GM20000 (cell line): ENCODE results near the gene DHX38.

Experiments used
- DNase-seq: peaks from one replicate; pipeline ENCODE4 v3.0.0; 2012; ENCODE audit warnings: low spot score
- CTCF ChIP-seq: IDR thresholded peaks from 2 replicates; pipeline ENCODE4 v1.5.1; 2012; ENCODE audit warnings: mild to moderate bottlenecking, control low read depth; ENCODE audit errors: extremely low read depth, missing control alignments

The DHX38 gene

GRCh38 chr16:72092832-72093447 is 707 bp upstream of the DHX38 start:
- no peak for TF ChIP-seq CTCF
- DNase-seq: no peak

- DNase-seq: no peak
- TF ChIP-seq CTCF: no peak
Observed at GRCh38 chr16:72094266-72094610, 591 bp downstream of the DHX38 start.

- DNase-seq: no peak
Observed at GRCh38 chr16:72098936-72099335, 5.3 kb downstream of the DHX38 start.

GRCh38 chr16:72099377-72099818 is 5.8 kb downstream of the DHX38 start:
- peak; percentile 68 for DNase-seq
- TF ChIP-seq CTCF: peak; percentile 33

More at GRCh38 chr16:72098936-72099335, 5.3 kb downstream of the DHX38 start:
- TF ChIP-seq CTCF: no peak

GRCh38 chr16:72101195-72101594 is 7.5 kb downstream of the DHX38 start:
- no peak for DNase-seq
- TF ChIP-seq CTCF: no peak

- no peak for TF ChIP-seq CTCF
- no peak for DNase-seq
Observed at GRCh38 chr16:72104905-72105304, 11.3 kb downstream of the DHX38 start.

GRCh38 chr16:72105978-72106377 is 12.3 kb downstream of the DHX38 start:
- no peak for TF ChIP-seq CTCF
- DNase-seq: no peak
